HepG2 (cell line): Measurements from ENCODE around the gene TEDC2. TPM values are rescaled to one million over a fixed set of nuclear protein-coding genes. Genes with fewer than 3 reads are reported as not detected.

ENCODE experiments used
- CERS6 ChIP-seq: sonication (generic); formaldehyde crosslinking; IDR thresholded peaks from 2 replicates; pipeline ENCODE4 v1.5.0; 2020; ENCODE audit warnings: missing genetic modification reagents
- IKZF4 ChIP-seq: sonication (generic); formaldehyde crosslinking; IDR thresholded peaks from 2 replicates; pipeline ENCODE4 v1.5.1; 2020; ENCODE audit warnings: borderline replicate concordance, mild to moderate bottlenecking, low read depth, missing genetic modification reagents; ENCODE audit errors: not compliant biosample characterization
- KDM5A ChIP-seq: fragments of 200-600 bp; sonication (generic); IDR thresholded peaks from 2 replicates; pipeline ENCODE4 v1.7.0; 2018; ENCODE audit warnings: antibody characterized with exemption, mild to moderate bottlenecking, low read length, borderline replicate concordance
- MED13 ChIP-seq: sonication (generic); formaldehyde crosslinking; IDR thresholded peaks from 2 replicates; pipeline ENCODE4 v1.5.0; 2020; ENCODE audit warnings: missing genetic modification reagents
- MTF1 ChIP-seq: sonication (generic); formaldehyde crosslinking; IDR thresholded peaks from 2 replicates; pipeline ENCODE4 v1.5.0; 2020; ENCODE audit warnings: missing genetic modification reagents
- PPARG ChIP-seq: conservative IDR thresholded peaks from 2 replicates; pipeline ENCODE4 v1.6.1; 2016; ENCODE audit warnings: missing biosample characterization, missing genetic modification reagents
- SALL1 ChIP-seq: sonication (generic); formaldehyde crosslinking; IDR thresholded peaks from 2 replicates; pipeline ENCODE4 v1.8.0; 2022; ENCODE audit warnings: mild to moderate bottlenecking, missing genetic modification reagents
- SATB2 ChIP-seq: sonication (generic); formaldehyde crosslinking; IDR thresholded peaks from 2 replicates; pipeline ENCODE4 v1.5.0; 2020; ENCODE audit warnings: missing genetic modification reagents
- SMC3 ChIP-seq: IDR thresholded peaks from 2 replicates; pipeline ENCODE4 v1.6.1; 2011; ENCODE audit warnings: low read length, improper control_type of control experiment
- STAG1 ChIP-seq: sonication (generic); formaldehyde crosslinking; IDR thresholded peaks from 2 replicates; pipeline ENCODE4 v1.4.0; 2020; ENCODE audit warnings: missing genetic modification reagents
- TFDP2 ChIP-seq: sonication (generic); formaldehyde crosslinking; IDR thresholded peaks from 2 replicates; pipeline ENCODE4 v1.4.0; 2020; ENCODE audit warnings: missing genetic modification reagents
- TGIF2 ChIP-seq: IDR thresholded peaks from 2 replicates; pipeline ENCODE4 v1.6.1; 2016; ENCODE audit warnings: control low read depth, missing compliant biosample characterization
- ZBTB38 ChIP-seq: sonication (generic); formaldehyde crosslinking; IDR thresholded peaks from 2 replicates; pipeline ENCODE4 v1.5.1; 2020; ENCODE audit warnings: mild to moderate bottlenecking, missing genetic modification reagents
- ZIK1 ChIP-seq: sonication (generic); formaldehyde crosslinking; IDR thresholded peaks from 2 replicates; pipeline ENCODE4 v1.5.0; 2020; ENCODE audit warnings: mild to moderate bottlenecking, low read depth, missing genetic modification reagents, borderline replicate concordance
- ZNF280D ChIP-seq: sonication (generic); formaldehyde crosslinking; IDR thresholded peaks from 2 replicates; pipeline ENCODE4 v1.5.1; 2020; ENCODE audit warnings: mild to moderate bottlenecking, missing genetic modification reagents
- ZNF354B ChIP-seq: sonication (generic); formaldehyde crosslinking; IDR thresholded peaks from 2 replicates; pipeline ENCODE4 v1.8.0; 2022; ENCODE audit warnings: mild to moderate bottlenecking, missing genetic modification reagents
- ZNF431 ChIP-seq: sonication (generic); formaldehyde crosslinking; IDR thresholded peaks from 2 replicates; pipeline ENCODE4 v1.9.0; 2022; ENCODE audit warnings: missing genetic modification reagents, low read depth, mild to moderate bottlenecking, borderline replicate concordance
- ZNF777 ChIP-seq: sonication (generic); formaldehyde crosslinking; IDR thresholded peaks from 2 replicates; pipeline ENCODE4 v1.4.0; 2020; ENCODE audit warnings: missing genetic modification reagents
- ZNF839 ChIP-seq: sonication (generic); formaldehyde crosslinking; IDR thresholded peaks from 2 replicates; pipeline ENCODE4 v1.4.0; 2020; ENCODE audit warnings: missing genetic modification reagents, mild to moderate bottlenecking, borderline replicate concordance
- ZNF878 ChIP-seq: sonication (generic); formaldehyde crosslinking; IDR thresholded peaks from 2 replicates; pipeline ENCODE4 v1.8.1; 2023; ENCODE audit warnings: mild to moderate bottlenecking, missing genetic modification reagents, moderate library complexity
- polyA plus RNA-seq, 8 experiments: library from polyadenylated mRNA; depleted of rRNA in 3 of 8; stranded (reverse) in 7 of 8; unstranded in 1 of 8; fragments of >200 nt; fragmentation: Illumina TruSeq in 4 of 8; extraction: Trizol in 4 of 8; gene quantifications; 2 replicates each; pipeline versions ENCODE4 v1.2.1 to v1.2.3, GENCODE V29; 2011 to 2016; ENCODE audit warnings: low read depth in 4 of 8, missing spikeins in 1 of 8, mixed read lengths in 1 of 8; ENCODE audit not compliant: insufficient read depth in 1 of 8
- total RNA-seq, 5 experiments: library from RNA; depleted of rRNA; stranded (reverse); fragments of >200 nt; fragmentation: Illumina TruSeq; extraction: Trizol; gene quantifications; 2 replicates each; pipeline ENCODE4 v1.2.3, GENCODE V29; 2016; ENCODE audit warnings: low read depth in 1 of 5
- TF ChIP-seq, protein P1 (sequence below): IDR thresholded peaks from 2 replicates; pipeline ENCODE4 v1.6.1; 2016; ENCODE audit warnings: mild to moderate bottlenecking

The TEDC2 gene
- total and polyA plus RNA-seq, 2 of the 13 experiments (the other 11 are each of a cell fraction or from before 2014, with no cell fraction given), result 6.2 to 24.4 TPM

DNA sequence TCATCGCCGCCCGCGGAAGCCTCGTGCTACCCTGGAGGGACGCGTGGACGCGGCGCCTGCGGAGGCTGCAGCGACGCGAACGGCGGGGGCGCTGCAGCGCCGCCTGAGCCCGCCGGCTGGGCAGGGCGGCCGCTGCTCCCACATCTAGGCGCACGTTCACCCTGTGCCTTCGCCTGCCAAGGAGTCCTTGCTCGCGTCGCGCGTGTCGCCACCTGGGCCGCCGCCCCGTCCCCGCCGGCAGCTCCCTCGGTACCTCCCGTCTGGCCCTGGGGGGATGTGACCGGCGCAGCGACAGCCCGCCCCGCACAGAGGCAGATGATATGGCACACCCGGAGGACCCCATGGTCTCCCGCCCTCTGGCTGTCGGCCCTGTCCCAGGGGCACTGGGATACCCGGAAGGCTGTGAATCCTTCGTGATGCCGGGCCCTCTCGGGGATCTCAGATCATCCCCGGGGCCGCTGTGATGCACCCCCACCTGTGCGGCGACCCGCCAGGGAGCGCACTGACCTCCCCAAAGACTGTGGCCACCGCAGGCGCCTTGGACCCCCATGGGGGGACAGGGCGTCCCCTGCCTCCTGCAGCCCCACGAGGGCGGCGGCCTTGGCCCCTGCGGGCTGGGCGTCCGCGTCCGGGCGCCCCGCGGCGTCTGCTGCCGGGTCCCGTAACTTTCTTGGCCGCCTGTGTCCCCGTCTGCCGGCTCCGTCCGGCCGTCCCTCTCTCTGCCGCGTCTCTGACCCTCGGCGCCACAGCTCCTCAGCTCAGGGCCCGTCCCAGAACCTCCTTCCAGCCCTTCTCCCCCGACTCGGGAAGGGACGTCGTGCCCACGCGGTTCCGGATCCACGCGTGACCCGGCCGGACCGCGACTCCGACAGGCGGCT is 14.3 kb downstream of the TEDC2 start (continued):
- TF ChIP-seq ZNF280D (CRISPR knock-in tag) (no peak), TFDP2 (CRISPR knock-in tag) (peak; percentile 42; the same call in 1 of the 2 replicates), ZNF431 (CRISPR knock-in tag) (0 out of 2 replicates have a peak, but pooled peaks have one; percentile 15), STAG1 (CRISPR knock-in tag) (peak; percentile 47; the same call in 1 of the 2 replicates), MTF1 (0 out of 2 replicates have a peak, but pooled peaks have one; percentile 15), ZNF354B (CRISPR knock-in tag) (no peak), KDM5A (no peak), SMC3 (no peak), ZBTB38 (peak; percentile 47), MED13 (CRISPR knock-in tag) (peak; percentile 26; the same call in 1 of the 2 replicates), CERS6 (CRISPR knock-in tag) (no peak), ZNF777 (peak; percentile 82), ZIK1 (CRISPR knock-in tag) (0 out of 2 replicates have a peak, but pooled peaks have one; percentile 27), IKZF4 (CRISPR knock-in tag) (peak; percentile 25), SALL1 (CRISPR knock-in tag) (0 out of 2 replicates have a peak, but pooled peaks have one; percentile 38), PPARG (CRISPR knock-in tag) (no peak), SATB2 (CRISPR knock-in tag) (0 out of 2 replicates have a peak, but pooled peaks have one; percentile 25), ZNF878 (no peak), TGIF2 (CRISPR knock-in tag) (peak; percentile 22; the same call in 1 of the 2 replicates), ZNF839 (CRISPR knock-in tag) (peak; percentile 38; the same call in 1 of the 2 replicates)
- TF ChIP-seq, protein P1, sequence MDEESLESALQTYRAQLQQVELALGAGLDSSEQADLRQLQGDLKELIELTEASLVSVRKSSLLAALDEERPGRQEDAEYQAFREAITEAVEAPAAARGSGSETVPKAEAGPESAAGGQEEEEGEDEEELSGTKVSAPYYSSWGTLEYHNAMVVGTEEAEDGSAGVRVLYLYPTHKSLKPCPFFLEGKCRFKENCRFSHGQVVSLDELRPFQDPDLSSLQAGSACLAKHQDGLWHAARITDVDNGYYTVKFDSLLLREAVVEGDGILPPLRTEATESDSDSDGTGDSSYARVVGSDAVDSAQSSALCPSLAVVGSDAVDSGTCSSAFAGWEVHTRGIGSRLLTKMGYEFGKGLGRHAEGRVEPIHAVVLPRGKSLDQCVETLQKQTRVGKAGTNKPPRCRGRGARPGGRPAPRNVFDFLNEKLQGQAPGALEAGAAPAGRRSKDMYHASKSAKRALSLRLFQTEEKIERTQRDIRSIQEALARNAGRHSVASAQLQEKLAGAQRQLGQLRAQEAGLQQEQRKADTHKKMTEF (CRISPR knock-in tag), result peak; percentile 38; the same call in 1 of the 2 replicates
